HG02938 (cell line): ENCODE measurements around the gene ANKH.
"Not testable (repeated sequence)": the region's sequence is repeated elsewhere in the genome, so short reads cannot be mapped to it uniquely, and the experiment has no call there.

Experiments used
- ATAC-seq: cut with Tn5 transposase; IDR thresholded peaks from one replicate; pipeline ENCODE4 v1.9.1; 2021; ENCODE audit warnings: mild to moderate bottlenecking, moderate library complexity; ENCODE audit not compliant: unreplicated experiment

Gene ANKH

GRCh38 chr5:14859150-14859549 lies 12.4 kb downstream of the ANKH start:
- no peak for ATAC-seq

DNA sequence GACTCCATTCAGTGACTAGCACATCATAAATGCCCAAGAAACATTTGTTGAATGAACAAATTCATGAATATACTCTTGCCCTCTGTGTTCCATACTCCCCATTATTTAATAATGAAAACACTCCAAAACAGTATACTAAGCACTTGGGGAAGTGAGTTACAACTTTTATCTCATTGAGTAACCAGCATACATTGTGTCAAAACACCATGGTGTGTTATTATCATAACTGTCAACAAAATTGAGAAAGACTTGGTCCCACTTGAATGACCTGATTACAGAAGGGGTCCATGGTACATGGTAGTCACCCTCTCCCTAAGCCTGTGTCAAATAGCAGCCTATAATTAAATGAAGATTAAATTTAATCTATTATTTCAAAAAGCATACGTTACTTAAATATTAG lies 16.2 kb downstream of the ANKH start:
- no peak for ATAC-seq

GRCh38 chr5:14854799-14855198 lies 16.8 kb downstream of the ANKH start:
- no peak for ATAC-seq

DNA sequence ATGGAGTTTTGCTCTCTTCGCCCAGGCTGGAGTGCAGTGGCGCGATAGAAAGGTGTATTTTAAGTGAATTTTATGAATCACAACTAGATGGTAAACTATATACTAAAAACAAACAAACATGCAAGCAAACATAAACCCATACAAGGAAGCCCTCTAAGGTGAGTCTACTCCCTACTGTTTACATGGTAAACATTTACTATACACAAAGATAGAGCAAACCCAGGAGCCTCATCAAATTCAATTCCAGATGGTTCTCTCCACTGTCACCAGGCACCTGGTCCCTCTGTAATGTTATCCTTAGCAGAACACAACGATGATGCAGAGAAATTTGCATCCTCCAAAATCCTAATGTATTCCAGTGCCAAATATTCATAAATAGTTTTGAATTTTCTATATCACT lies 17.9 kb downstream of the ANKH start:
- ATAC-seq = no peak

GRCh38 chr5:14852779-14853178 lies 18.8 kb downstream of the ANKH start:
- ATAC-seq = no peak

DNA sequence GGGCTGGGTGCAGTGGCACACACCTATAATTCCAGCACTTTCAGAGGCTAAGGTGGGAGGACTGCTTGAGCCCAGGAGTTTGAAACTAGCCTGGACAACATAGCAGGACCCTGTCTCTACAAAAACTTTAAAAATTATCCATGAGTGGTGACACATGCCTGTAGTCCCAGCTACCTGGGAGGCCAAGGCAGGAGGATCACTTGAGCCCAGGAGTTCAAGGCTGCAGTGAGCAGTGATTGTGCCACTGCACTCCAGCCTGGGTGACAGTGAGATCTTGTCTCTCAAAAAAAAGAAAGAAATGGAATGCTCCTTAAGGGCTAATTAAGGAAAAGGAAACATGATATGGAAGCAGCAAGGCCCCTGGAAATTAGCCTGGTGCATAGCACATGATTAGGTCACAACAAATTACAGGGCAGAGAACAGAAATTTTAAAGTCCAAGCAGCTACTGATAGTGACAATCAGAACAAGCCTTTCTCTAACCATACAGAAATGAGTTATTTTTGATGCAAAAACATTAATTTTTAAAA lies 19.5 kb downstream of the ANKH start:
- no peak for ATAC-seq

DNA sequence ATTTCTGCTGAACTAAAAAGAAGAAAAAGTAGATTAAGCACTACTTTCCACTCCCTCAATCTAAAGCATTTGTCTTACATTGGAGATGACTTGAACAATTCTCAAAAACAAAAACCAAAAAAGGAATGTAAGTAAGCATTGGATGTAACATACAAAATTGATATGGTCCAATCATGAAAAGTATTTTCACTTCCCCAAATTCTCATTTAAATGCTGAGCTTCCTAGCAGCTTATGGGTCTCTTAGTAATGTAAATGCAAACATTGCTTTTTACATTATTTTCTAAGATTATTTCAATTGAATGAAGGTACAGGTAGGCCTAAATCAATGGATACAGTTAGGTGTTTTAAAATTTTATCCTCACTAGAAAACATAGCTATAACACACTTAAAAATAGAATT lies 20.0 kb downstream of the ANKH start:
- ATAC-seq = no peak

GRCh38 chr5:14851050-14851419 lies 20.5 kb downstream of the ANKH start:
- no peak for ATAC-seq

- no peak for ATAC-seq
Observed at GRCh38 chr5:14850419-14851049, 21.0 kb downstream of the ANKH start.

GRCh38 chr5:14849516-14850294 lies 21.9 kb downstream of the ANKH start:
- ATAC-seq = no peak

- not testable (repeated sequence) for ATAC-seq
Observed at GRCh38 chr5:14848942-14849341, 22.6 kb downstream of the ANKH start.

DNA sequence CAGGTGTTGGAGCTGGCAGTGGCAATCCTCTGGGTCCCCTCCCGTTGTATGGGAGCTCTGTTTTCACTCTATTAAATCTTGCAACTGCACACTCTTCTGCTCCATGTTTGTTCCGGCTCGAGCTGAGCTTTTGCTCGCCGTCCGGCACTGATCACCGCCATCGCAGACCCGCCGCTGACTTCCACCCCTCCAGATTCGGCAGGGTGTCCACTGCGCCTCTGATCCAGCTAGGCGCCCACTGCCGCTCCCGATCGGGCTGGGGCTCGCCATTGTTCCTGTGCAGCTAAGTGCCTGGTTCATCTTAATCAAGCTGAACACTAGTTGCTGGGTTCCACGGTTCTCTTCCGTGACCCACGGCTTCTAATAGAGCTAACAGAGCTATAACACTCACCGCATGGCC lies 23.2 kb downstream of the ANKH start:
- no peak for ATAC-seq

- no peak for ATAC-seq
Observed at GRCh38 chr5:14847471-14847870, 24.1 kb downstream of the ANKH start.

DNA sequence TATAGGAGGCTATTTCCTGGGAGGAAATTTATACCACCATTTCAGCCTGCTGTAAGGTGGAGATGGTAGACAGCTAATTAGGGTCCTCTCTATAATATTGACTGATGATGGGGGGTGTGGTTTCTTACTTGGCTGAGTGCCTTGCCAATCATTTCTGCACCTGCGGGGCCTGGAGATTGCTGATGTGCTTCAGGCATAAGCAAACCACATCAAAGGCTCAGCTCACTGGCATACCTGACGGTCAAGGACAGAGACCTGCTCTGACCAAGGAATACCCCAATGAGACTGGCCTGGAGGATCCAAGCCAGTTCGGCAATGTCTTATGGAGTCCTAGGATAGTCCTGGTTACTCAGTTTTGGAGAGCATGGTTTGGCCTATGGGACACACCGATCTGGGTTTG lies 29.5 kb downstream of the ANKH start:
- no peak for ATAC-seq

DNA sequence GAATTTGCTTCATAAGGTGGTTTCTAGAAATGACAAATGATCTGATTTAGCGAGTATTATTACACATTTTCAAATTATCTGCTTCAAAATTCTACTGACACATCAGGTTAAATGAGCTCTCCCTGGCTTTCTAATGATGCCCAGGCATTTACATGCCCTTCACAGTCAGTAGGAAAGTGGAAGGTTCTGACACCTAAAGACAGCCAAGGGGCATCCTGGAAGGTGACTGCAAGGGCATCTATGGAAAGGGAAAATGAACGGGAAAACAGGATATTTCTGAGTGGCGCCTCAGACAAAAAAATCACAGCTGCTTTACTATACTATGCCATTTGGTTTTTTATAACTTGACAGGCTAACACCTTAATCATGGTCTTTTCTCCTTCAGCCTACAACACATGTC lies 31.0 kb downstream of the ANKH start:
- ATAC-seq = no peak

- ATAC-seq = no peak
Observed at GRCh38 chr5:14838396-14839319, 32.9 kb downstream of the ANKH start.

DNA sequence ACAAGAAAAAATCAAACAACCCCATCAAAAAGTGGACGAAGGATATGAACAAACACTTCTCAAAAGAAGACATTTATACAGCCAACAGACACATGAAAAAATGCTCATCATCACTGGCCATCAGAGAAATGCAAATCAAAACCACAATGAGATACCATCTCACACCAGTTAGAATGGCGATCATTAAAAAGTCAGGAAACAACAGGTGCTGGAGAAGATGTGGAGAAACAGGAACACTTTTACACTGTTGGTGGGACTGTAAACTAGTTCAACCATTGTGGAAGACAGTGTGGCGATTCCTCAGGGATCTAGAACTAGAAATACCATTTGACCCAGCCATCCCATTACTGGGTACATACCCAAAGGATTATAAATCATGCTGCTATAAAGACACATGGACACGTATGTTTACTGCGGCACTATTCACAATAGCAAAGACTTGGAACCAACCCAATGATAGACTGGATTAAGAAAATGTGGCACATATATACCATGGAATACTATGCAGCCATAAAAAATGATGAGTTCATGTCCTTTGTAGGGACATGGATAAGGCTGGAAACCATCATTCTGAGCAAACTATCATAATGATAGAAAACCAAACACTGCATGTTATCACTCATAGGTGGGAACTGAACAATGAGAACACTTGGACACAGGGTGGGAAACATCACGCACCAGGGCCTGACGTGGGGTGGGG lies 34.0 kb downstream of the ANKH start:
- ATAC-seq = not testable (repeated sequence)

GRCh38 chr5:14834584-14835550 lies 36.7 kb downstream of the ANKH start:
- ATAC-seq = no peak

DNA sequence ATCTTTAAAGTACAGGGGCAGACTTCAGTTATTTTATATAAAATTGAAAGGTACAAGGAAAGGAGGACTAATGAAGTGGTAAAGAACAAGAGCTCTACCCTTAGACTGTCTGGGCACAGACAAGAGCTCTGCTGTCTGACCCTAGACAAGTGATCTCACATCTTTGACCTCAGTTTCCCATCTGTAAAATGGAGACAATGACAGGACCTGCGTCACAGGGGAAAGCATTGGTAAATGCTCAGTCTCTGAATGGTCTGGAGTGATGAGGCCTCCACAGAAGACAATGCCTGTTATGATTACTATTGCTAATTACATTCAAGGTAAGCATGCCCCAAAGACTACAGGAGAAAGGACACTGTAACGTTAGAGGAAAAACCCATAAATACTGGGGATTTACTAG lies 37.5 kb downstream of the ANKH start:
- no peak for ATAC-seq

DNA sequence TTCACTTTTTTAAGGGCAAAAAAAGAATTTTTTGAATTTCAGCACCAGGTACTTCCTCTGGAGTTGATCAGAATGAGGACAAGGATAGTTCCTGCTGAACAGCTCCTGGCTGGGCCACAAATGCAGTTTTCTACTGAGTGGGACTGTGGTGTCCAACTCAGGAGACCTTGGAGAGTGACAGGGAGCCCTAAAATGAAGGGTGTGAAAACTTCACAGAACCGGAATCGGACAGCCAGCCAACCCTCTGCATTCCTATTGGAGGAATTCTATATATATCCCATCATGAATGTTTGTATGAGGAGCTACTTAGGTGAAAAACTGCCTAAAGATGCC lies 40.6 kb downstream of the ANKH start:
- ATAC-seq = no peak
